Ammon's horn (tissue), 1 donor: ENCODE data around the gene TBATA.

Experiments
- DNase-seq: peaks from one replicate; pipeline ENCODE4 v3.0.0-alpha.2; 2016; ENCODE audit warnings: low spot score

The TBATA gene

GRCh38 chr10:70785190-70785589 is at the start of gene TBATA:
Gene TBATA, minus strand, starts transcription at chr10:70785377. Its CDS starts 1,998 bp downstream, at chr10:70783379.
- DNase-seq = no peak

GRCh38 chr10:70834441-70835151 is 49.4 kb upstream of the TBATA start:
- DNase-seq = no peak

GRCh38 chr10:70834021-70834420 is 48.8 kb upstream of the TBATA start:
- DNase-seq = no peak

GRCh38 chr10:70833601-70834000 is 48.4 kb upstream of the TBATA start:
- DNase-seq = no peak

- no peak for DNase-seq
Observed at GRCh38 chr10:70832852-70833528, 47.8 kb upstream of the TBATA start.

GRCh38 chr10:70832221-70832620 is 47.0 kb upstream of the TBATA start:
- DNase-seq = no peak

GRCh38 chr10:70830164-70830563 is 45.0 kb upstream of the TBATA start:
- no peak for DNase-seq

GRCh38 chr10:70829543-70829942 is 44.4 kb upstream of the TBATA start:
- DNase-seq = no peak

- DNase-seq = no peak
Observed at GRCh38 chr10:70828923-70829322, 43.7 kb upstream of the TBATA start.

GRCh38 chr10:70827086-70827757 is 42.0 kb upstream of the TBATA start:
- DNase-seq = no peak

GRCh38 chr10:70822076-70822820 is 37.1 kb upstream of the TBATA start:
- no peak for DNase-seq

- DNase-seq = no peak
Observed at GRCh38 chr10:70820976-70821750, 36.0 kb upstream of the TBATA start.

GRCh38 chr10:70816220-70816894 is 31.2 kb upstream of the TBATA start:
- DNase-seq = peak; percentile 59

- DNase-seq = peak; percentile 80
Observed at GRCh38 chr10:70815504-70816219, 30.5 kb upstream of the TBATA start, which contains the start of gene SGPL1. Gene SGPL1, plus strand, starts transcription at chr10:70815948. Its CDS starts 906 bp downstream, at chr10:70816854.

- DNase-seq = no peak
Observed at GRCh38 chr10:70814126-70814525, 28.9 kb upstream of the TBATA start.

GRCh38 chr10:70812814-70813213 is 27.6 kb upstream of the TBATA start:
- DNase-seq = peak; percentile 46

- DNase-seq = no peak
Observed at GRCh38 chr10:70811881-70812280, 26.7 kb upstream of the TBATA start.

- no peak for DNase-seq
Observed at GRCh38 chr10:70810967-70811366, 25.8 kb upstream of the TBATA start.

- no peak for DNase-seq
Observed at GRCh38 chr10:70809726-70810125, 24.5 kb upstream of the TBATA start.

GRCh38 chr10:70809011-70809611 is 23.9 kb upstream of the TBATA start:
- DNase-seq = no peak
